AG08395 (cell line): ENCODE results near the gene CNKSR1.
"Not testable (repeated sequence)": the region's sequence is repeated elsewhere in the genome, so short reads cannot be mapped to it uniquely, and the experiment has no call there.

Experiments
- DNase-seq: peaks from one replicate; pipeline ENCODE4 v3.0.0; 2012; ENCODE audit warnings: mixed read lengths, low spot score

Gene CNKSR1

GRCh38 chr1:26230682-26231081 is 53.4 kb downstream of the CNKSR1 start:
- DNase-seq, result not testable (repeated sequence)

- peak; percentile 100 for DNase-seq
Measured at GRCh38 chr1:26233903-26234643, 56.8 kb downstream of the CNKSR1 start, which contains the start of gene CEP85. TSS of gene CEP85 (plus strand) at chr1:26234200. CDS start at chr1:26239784, 5,584 bp downstream.

GRCh38 chr1:26234644-26235370 is 57.5 kb downstream of the CNKSR1 start:
- peak; percentile 18 for DNase-seq

- no peak for DNase-seq
Measured at GRCh38 chr1:26237230-26237966, 60.1 kb downstream of the CNKSR1 start.
